ENCODE measurements around the gene TLX3. TPM values are rescaled to one million over a fixed set of nuclear protein-coding genes. Genes with fewer than 3 reads are reported as not detected.

The TLX3 gene
- total RNA-seq, 3 donors from 2014 or later, result not detected

DNA sequence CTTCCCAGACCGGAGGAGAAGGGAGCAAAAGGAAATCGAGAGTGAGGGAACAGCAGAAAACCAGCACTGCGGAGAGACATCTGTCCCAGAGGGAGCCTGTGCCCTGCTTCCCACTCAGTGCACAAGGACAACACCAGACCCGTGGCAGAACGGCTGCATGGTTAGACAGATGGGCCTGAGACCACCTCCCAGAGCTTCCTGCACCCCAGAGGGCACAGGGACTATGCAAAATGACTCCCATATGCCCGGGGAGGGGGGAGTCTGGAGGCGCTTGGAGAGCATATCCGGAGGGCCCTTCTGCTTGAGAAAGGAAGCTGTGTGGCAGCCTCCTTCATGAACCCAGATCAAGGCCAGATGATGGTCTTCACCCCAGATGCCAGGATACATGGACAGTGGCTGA lies 26.6 kb downstream of the TLX3 start:
- H3K36me3 ChIP-seq (ENCODE audit: low read depth), result no peaks in the 10 kb centered on the region
- H3K4me1 ChIP-seq (ENCODE audit: low read depth), result no peaks in the 10 kb centered on the region
- DNase-seq (no peak), ATAC-seq (no peak)
- intact Hi-C loops (cut with DNase I, micrococcal nuclease), result loop anchor here in 1 of 2 donors (10.0 kb wide), 1 partner anchor 131 kb away; no protein-coding TSS in a partner anchor
- H3K9me3 ChIP-seq, result no peaks in the 10 kb centered on the region
- H3K4me3 ChIP-seq, result no peak overlapping the region
- TF ChIP-seq, protein P1, sequence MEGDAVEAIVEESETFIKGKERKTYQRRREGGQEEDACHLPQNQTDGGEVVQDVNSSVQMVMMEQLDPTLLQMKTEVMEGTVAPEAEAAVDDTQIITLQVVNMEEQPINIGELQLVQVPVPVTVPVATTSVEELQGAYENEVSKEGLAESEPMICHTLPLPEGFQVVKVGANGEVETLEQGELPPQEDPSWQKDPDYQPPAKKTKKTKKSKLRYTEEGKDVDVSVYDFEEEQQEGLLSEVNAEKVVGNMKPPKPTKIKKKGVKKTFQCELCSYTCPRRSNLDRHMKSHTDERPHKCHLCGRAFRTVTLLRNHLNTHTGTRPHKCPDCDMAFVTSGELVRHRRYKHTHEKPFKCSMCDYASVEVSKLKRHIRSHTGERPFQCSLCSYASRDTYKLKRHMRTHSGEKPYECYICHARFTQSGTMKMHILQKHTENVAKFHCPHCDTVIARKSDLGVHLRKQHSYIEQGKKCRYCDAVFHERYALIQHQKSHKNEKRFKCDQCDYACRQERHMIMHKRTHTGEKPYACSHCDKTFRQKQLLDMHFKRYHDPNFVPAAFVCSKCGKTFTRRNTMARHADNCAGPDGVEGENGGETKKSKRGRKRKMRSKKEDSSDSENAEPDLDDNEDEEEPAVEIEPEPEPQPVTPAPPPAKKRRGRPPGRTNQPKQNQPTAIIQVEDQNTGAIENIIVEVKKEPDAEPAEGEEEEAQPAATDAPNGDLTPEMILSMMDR (IDR thresholded peaks at IDR 0.05), result no peak

DNA sequence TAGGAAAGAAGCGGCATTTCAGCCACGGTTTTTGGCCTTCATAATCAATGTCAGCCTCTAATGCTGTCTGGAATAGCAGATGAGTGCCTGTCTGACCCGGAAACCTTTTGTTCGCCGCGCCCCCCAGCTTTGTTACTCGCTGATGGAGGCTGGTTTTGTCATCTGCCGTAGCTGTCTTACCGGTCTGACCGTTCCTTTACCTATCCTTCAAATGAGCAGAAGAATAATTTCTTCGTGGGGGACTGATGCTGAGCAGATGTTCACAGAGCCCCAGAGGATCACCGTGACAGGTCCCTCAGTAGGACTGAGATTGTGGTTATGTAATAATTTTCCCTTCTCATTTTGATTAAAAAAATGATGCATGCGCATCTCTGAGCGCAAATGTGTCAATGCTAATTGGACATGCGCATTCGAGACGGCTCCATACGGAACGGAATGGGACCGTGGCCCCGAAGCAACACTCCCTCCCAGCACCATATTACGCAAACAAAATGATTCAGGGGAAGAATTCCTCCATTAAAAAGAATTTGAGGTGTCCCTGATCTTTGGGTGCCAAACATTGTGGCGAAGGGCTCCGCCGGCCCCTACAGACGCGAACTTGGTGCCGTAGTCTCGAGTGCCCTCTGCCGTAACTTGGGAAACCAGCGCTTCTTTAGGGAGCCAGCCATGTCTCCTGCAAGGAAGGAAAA lies 27.6 kb downstream of the TLX3 start:
- ATAC-seq (peak; percentile 59), DNase-seq (peak in 2 of 3 donors; percentile 39 to 49)
- Histone ChIP-seq H3K4me1 (ENCODE audit: low read depth) (no peaks in the 10 kb centered on the region), H3K4me3 (no peak overlapping the region), H3K9me3 (no peaks in the 10 kb centered on the region), H3K36me3 (ENCODE audit: low read depth) (no peaks in the 10 kb centered on the region)
- TF ChIP-seq, protein P1 (IDR thresholded peaks at IDR 0.05), result no peak
- intact Hi-C loops (cut with DNase I, micrococcal nuclease), result loop anchor here in 1 of 2 donors (10.0 kb wide), 1 partner anchor 132 kb away; no protein-coding TSS in a partner anchor

DNA sequence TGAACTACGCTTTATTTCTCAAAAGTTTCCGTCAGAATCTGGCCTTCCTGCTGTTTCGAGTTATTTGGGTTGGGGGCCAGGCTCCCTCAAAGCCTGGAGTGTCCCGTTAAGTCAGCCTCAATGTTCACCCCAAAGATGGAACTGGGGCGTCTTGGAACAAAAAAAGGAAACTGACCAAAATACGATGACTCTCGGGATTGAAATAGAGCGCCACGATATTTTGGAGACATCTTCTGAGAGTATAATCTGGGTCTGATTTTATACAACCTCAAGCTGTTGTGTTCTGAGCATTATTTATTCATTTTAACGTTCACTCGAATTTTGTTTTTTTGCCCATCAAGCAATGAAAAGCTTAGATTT lies 28.1 kb downstream of the TLX3 start:
- Histone ChIP-seq H3K36me3 (ENCODE audit: low read depth) (no peaks in the 10 kb centered on the region), H3K4me1 (ENCODE audit: low read depth) (no peaks in the 10 kb centered on the region), H3K4me3 (no peak overlapping the region), H3K9me3 (no peaks in the 10 kb centered on the region)
- no peak for DNase-seq
- TF ChIP-seq, protein P1 (IDR thresholded peaks at IDR 0.05), result no peak
- intact Hi-C loops (cut with DNase I, micrococcal nuclease), result loop anchor here in 1 of 2 donors (10.0 kb wide), 1 partner anchor 132 kb away; no protein-coding TSS in a partner anchor
- ATAC-seq, result no peak

DNA sequence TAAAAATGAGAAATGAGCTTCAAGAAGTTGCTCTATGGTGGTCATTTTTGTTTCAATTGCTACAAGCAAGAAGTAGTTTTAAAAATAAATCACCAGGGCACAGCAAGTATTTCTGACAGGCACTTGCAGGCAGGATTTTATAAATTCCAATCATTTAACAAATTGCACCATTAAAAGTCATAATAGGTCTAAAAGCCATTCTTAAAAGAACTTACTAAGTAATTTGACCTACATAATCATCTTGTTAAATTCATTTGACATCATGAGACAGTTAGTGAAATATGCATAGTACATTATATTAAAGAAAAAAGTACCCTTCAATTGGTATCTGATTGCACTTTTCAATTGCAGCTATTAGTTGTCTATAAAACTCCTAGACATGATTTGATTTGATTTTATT lies 31.0 kb downstream of the TLX3 start:
- Histone ChIP-seq H3K9me3 (no peaks in the 10 kb centered on the region), H3K4me3 (no peak overlapping the region), H3K4me1 (ENCODE audit: low read depth) (no peaks in the 10 kb centered on the region), H3K36me3 (ENCODE audit: low read depth) (no peaks in the 10 kb centered on the region)
- DNase-seq, result no peak
- no peak for ATAC-seq
- TF ChIP-seq, protein P1 (IDR thresholded peaks at IDR 0.05), result no peak
- intact Hi-C loops (cut with DNase I, micrococcal nuclease), result no loop called here

DNA sequence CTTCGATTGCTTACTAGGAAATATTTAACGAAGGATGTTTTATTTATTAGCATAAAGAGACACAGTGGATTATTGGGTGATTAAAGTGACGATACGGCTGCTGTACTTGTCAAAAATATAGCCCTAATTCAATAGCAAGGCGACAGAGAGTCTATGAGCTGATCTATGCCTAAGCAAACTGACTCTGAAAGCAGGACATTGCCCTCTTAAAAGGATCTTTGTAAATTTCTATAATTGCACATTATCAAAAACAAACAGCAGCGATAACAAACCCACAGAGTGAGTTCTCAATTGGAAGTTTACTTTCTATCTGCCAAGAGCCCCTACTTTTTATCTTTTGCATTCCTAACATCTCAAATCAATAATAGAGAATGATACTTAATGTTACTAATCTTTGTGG lies 31.4 kb downstream of the TLX3 start:
- no peak for ATAC-seq
- DNase-seq, result no peak
- no peak overlapping the region for H3K4me3 ChIP-seq

More for the DNA sequence above, 31.4 kb downstream of the TLX3 start:
- TF ChIP-seq, protein P1 (IDR thresholded peaks at IDR 0.05), result no peak
- Histone ChIP-seq H3K36me3 (ENCODE audit: low read depth) (no peaks in the 10 kb centered on the region), H3K9me3 (no peaks in the 10 kb centered on the region), H3K4me1 (ENCODE audit: low read depth) (no peaks in the 10 kb centered on the region)
- intact Hi-C loops (cut with DNase I, micrococcal nuclease), result no loop called here
